A673 (cell line): ENCODE results near the gene NOSIP. TPM values are rescaled to one million over a fixed set of nuclear protein-coding genes. Genes with fewer than 3 reads are reported as not detected.

Experiments
- BruUV-seq: library from RNA; stranded (reverse); fragments of 400-500 nt; replicated peaks from 2 replicates; lab custom pipeline; 2021; lab: Mats Ljungman, UMichigan
- CTCF ChIA-PET: fragments of 300-600 bp; sonication (Branson Sonifier 250); formaldehyde crosslinking; loops from one replicate; lab custom pipeline; 2022; ENCODE audit warnings: antibody characterized with exemption; lab: Charles Lee
- POLR2A ChIA-PET: fragments of 300-600 bp; sonication (Branson Sonifier 250); formaldehyde crosslinking; loops from one replicate; lab custom pipeline; 2022; ENCODE audit warnings: antibody characterized with exemption; ENCODE audit not compliant: low non-redundant PET; lab: Charles Lee
- DNase-seq: peaks from one replicate; pipeline ENCODE4 v3.0.0-alpha.2; 2015; ENCODE audit warnings: low spot score
- H3K27ac ChIP-seq: fragments of 200-600 bp; sonication (generic); 2 replicates; pipeline ENCODE4 v1.5.1; 2016; ENCODE audit warnings: mixed run types, low read depth, mild to moderate bottlenecking, mixed read lengths, antibody characterized with exemption, low read length; ENCODE audit not compliant: poor library complexity, severe bottlenecking
- H3K27me3 ChIP-seq: fragments of 200-600 bp; sonication (generic); replicated peaks from 2 replicates; pipeline ENCODE4 v1.6.1; 2017; ENCODE audit warnings: mixed run types, low read depth, mild to moderate bottlenecking, mixed read lengths, antibody characterized with exemption, low read length; ENCODE audit not compliant: insufficient read depth, poor library complexity
- H3K36me3 ChIP-seq: fragments of 200-600 bp; sonication (generic); 2 replicates; pipeline ENCODE4 v1.6.1; 2016; ENCODE audit warnings: mixed run types, mild to moderate bottlenecking, mixed read lengths, antibody characterized with exemption, low read length; ENCODE audit not compliant: insufficient read depth, poor library complexity, severe bottlenecking
- H3K4me1 ChIP-seq: fragments of 200-600 bp; sonication (generic); 2 replicates; pipeline ENCODE4 v1.6.1; 2017; ENCODE audit warnings: mixed run types, mild to moderate bottlenecking, mixed read lengths, antibody characterized with exemption, low read length; ENCODE audit not compliant: insufficient read depth, poor library complexity, severe bottlenecking
- H3K4me3 ChIP-seq: fragments of 200-600 bp; sonication (generic); 2 replicates; pipeline ENCODE4 v1.5.1; 2016; ENCODE audit warnings: low read depth, mixed run types, mild to moderate bottlenecking, mixed read lengths, low read length; ENCODE audit not compliant: poor library complexity, severe bottlenecking
- H3K9me3 ChIP-seq: fragments of 200-600 bp; sonication (generic); 2 replicates; pipeline ENCODE4 v1.6.1; 2016; ENCODE audit warnings: mixed run types, low read depth, mild to moderate bottlenecking, mixed read lengths, antibody characterized with exemption, low read length; ENCODE audit not compliant: poor library complexity, severe bottlenecking
- EZH2 ChIP-seq: fragments of 200-600 bp; sonication (generic); IDR thresholded peaks from 2 replicates; pipeline ENCODE4 v1.6.1; 2017; ENCODE audit warnings: borderline replicate concordance, low read depth, mild to moderate bottlenecking, mixed read lengths, antibody characterized with exemption, low read length; ENCODE audit not compliant: poor library complexity, severe bottlenecking
- intact Hi-C: fragments of 100-400 bp; cut with micrococcal nuclease; formaldehyde crosslinking; loops from one replicate; pipeline ENCODE4 v1.10.0; 2022; ENCODE audit not compliant: unreplicated experiment
- total RNA-seq: library from RNA; stranded (reverse); gene quantifications from 2 replicates; pipeline ENCODE4 v1.2.3, GENCODE V29; 2021
- TF ChIP-seq, protein P1 (sequence below): fragments of 300-800, 200-600 bp; sonication (generic); conservative IDR thresholded peaks from 2 replicates; pipeline ENCODE4 v1.5.1; 2017; ENCODE audit warnings: low read depth, mild to moderate bottlenecking, antibody characterized with exemption, low read length, moderate library complexity, mixed read lengths

Gene NOSIP
- total RNA-seq, 1 experiment from 2014 or later: 178 TPM

DNA sequence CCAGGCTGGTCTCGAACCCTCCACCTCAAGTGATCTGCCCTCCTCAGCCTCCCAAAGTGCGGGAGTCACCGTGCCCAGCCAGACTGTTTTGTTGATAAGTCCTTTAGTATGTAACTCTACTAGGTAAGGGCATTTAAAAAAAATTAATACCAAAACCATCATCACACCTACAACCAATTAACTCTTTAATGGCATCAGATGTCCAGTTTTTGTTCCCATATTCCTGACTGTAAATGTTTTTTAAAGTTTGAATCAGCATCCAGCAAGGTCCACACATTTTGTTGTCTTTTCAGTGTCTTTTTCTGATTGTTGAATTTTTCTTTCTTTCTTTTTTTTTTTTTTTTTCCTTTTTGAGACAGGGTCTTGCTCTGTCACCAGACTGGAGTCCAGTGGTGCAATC lies 62.3 kb downstream of the NOSIP start:
- BruUV-seq: no TSS peak
- Histone ChIP-seq H3K27ac (no peak overlapping the region), H3K4me3 (no peak overlapping the region), H3K4me1 (peaks cover 11% of the 10 kb centered on the region), H3K36me3 (peaks cover 50% of the 10 kb centered on the region), H3K9me3 (no peaks in the 10 kb centered on the region), H3K27me3 (no peaks in the 10 kb centered on the region)
- CTCF ChIA-PET: no interaction called here
- POLR2A ChIA-PET: no interaction called here
- DNase-seq: no peak
- intact Hi-C loops: loop anchor here (10.0 kb wide), 1 partner anchor 1217 kb away; no protein-coding TSS in a partner anchor
- TF ChIP-seq EZH2: no peak
- TF ChIP-seq, protein P1, sequence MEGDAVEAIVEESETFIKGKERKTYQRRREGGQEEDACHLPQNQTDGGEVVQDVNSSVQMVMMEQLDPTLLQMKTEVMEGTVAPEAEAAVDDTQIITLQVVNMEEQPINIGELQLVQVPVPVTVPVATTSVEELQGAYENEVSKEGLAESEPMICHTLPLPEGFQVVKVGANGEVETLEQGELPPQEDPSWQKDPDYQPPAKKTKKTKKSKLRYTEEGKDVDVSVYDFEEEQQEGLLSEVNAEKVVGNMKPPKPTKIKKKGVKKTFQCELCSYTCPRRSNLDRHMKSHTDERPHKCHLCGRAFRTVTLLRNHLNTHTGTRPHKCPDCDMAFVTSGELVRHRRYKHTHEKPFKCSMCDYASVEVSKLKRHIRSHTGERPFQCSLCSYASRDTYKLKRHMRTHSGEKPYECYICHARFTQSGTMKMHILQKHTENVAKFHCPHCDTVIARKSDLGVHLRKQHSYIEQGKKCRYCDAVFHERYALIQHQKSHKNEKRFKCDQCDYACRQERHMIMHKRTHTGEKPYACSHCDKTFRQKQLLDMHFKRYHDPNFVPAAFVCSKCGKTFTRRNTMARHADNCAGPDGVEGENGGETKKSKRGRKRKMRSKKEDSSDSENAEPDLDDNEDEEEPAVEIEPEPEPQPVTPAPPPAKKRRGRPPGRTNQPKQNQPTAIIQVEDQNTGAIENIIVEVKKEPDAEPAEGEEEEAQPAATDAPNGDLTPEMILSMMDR: no peak

DNA sequence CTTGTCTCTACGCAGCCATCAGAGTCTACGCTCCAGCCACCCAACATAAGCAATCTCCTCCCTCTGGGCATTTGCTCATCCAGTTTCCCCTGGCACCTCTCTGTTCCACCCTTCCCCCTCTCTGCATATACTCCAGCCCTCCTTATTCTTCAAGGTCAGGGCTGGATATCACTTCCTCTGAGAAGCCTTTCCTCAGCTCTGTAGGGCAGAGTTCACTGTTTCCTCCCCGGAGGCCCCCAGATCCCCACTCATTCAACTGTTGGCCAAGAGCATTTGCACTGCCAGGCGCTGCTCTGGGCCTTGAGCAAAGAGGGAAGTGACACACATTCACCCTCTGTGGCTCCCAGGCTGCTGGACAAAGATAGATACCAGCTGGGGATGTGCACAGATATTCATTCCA lies 64.6 kb downstream of the NOSIP start:
- H3K4me3 ChIP-seq: peak overlapping the region; percentile 84
- POLR2A ChIA-PET: no interaction called here
- CTCF ChIA-PET: no interaction called here
- no peak for TF ChIP-seq EZH2
- TF ChIP-seq, protein P1: no peak
- no peaks in the 10 kb centered on the region for H3K27me3 ChIP-seq
- no TSS peak for BruUV-seq
- DNase-seq: no peak
- H3K27ac ChIP-seq: peak overlapping the region; percentile 95
- no peaks in the 10 kb centered on the region for H3K9me3 ChIP-seq
- intact Hi-C loops: loop anchor here (10.0 kb wide), 1 partner anchor 1219 kb away; no protein-coding TSS in a partner anchor
- peaks cover 36% of the 10 kb centered on the region for H3K36me3 ChIP-seq
- H3K4me1 ChIP-seq: peaks cover 30% of the 10 kb centered on the region

DNA sequence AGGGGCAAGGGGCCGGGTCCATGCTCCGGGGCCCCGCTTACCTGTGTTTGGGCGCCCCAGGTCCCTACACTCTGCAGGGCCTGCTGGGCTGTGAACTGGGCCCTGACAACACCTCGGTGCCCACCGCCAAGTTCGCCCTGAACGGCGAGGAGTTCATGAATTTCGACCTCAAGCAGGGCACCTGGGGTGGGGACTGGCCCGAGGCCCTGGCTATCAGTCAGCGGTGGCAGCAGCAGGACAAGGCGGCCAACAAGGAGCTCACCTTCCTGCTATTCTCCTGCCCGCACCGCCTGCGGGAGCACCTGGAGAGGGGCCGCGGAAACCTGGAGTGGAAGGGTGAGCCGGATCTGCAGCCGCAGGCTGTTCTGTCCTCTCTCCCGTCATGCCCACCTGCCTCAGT lies 66.2 kb downstream of the NOSIP start:
- TF ChIP-seq EZH2: no peak
- TF ChIP-seq, protein P1: no peak
- Histone ChIP-seq H3K36me3 (peaks cover 29% of the 10 kb centered on the region), H3K4me3 (peak overlapping the region; percentile 84), H3K4me1 (peaks cover 39% of the 10 kb centered on the region), H3K27me3 (no peaks in the 10 kb centered on the region), H3K27ac (peak overlapping the region; percentile 95), H3K9me3 (no peaks in the 10 kb centered on the region)
- no peak for DNase-seq
- ChIA-PET CTCF (no interaction called here), POLR2A (no interaction called here)
- BruUV-seq: no TSS peak
- intact Hi-C loops: loop anchor here (10.0 kb wide), 1 partner anchor 1221 kb away; no protein-coding TSS in a partner anchor
